ENCODE results near the gene DPP6. TPM values are rescaled to one million over a fixed set of nuclear protein-coding genes. Genes with fewer than 3 reads are reported as not detected.

DPP6 gene
- polyA plus RNA-seq, 1 donor (not counting 4 experiments of a cell fraction or from before 2014, with no cell fraction given), result not detected

DNA sequence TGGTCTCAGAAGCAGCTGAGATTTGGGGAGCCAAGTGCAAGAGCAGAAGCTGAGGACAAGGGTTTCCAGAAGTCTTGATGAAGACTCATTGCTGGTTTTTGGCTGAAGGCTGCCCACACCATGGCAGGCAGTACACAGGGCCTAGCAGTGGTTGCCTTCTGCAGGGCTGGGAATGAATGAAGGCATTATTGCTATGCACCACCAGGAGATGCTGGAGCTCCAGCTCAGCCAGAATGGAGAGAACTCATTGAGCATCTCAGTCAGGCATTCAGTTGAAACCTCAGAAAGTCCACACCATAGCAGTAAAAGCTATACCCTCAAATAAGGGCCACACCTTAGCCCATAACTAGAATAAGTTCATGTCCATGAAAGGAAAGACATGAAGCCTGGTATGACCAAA, 190.5 kb downstream of the DPP6 start:
- Histone ChIP-seq H3K4me2 (ENCODE audit: control insufficient read depth, extremely low read depth, insufficient read depth, low read depth, low read length) (no peak overlapping the region), H2AFZ (ENCODE audit: control insufficient read depth, low read length) (no peak overlapping the region), H3K9me3 (ENCODE audit: control insufficient read depth, low read depth, low read length) (peaks cover 6% of the 10 kb centered on the region), H3K79me2 (ENCODE audit: control insufficient read depth, insufficient read depth, low read length) (no peaks in the 10 kb centered on the region), H3K36me3 (ENCODE audit: control insufficient read depth in 2 of 2, extremely low read depth in 1 of 2, insufficient read depth in 2 of 2, low read length in 2 of 2) (no peaks in the 10 kb centered on the region), H4K20me1 (ENCODE audit: control insufficient read depth, extremely low read depth, insufficient read depth, low read length) (no peaks in the 10 kb centered on the region), H3K27ac (ENCODE audit: control insufficient read depth, insufficient read depth, low read length) (no peak overlapping the region), H3K27me3 (ENCODE audit: control insufficient read depth, extremely low read depth, insufficient read depth, low read length) (no peaks in the 10 kb centered on the region), H3K4me1 (ENCODE audit: control insufficient read depth, extremely low read depth, insufficient read depth, low read length) (no peaks in the 10 kb centered on the region), H3K9me1 (ENCODE audit: control insufficient read depth, extremely low read depth, insufficient read depth, low read length) (no peaks in the 10 kb centered on the region), H3K9ac (ENCODE audit: control insufficient read depth, extremely low read depth, insufficient read depth, low read length) (no peak overlapping the region), H3K4me3 (ENCODE audit: control insufficient read depth in 2 of 3, extremely low read depth in 1 of 3, insufficient read depth in 2 of 3, low read depth in 1 of 3, low read length in 3 of 3) (no peak overlapping the region)
- FAIRE-seq, result no peak
- dilution Hi-C loops (cut with MboI; ENCODE audit: extremely low pct_ligation_motif_present, low sequenced_read_pairs), result no loop called here
- TF ChIP-seq EZH2 (IDR thresholded peaks at IDR 0.05; ENCODE audit: low read length) (no peak), CTCF (optimal IDR thresholded peaks at IDR 0.05 in 1 of 3, IDR thresholded peaks at IDR 0.05 in 1 of 3, conservative IDR thresholded peaks at IDR 0.05 in 1 of 3; ENCODE audit: extremely low read depth in 1 of 3, insufficient read depth in 2 of 3, low read length in 3 of 3) (no peak)
- DNase-seq (ENCODE audit: low read depth, low spot score), result no peak

GRCh38 chr7:154252046-154252445, 199.8 kb downstream of the DPP6 start:
- H3K4me3 ChIP-seq (ENCODE audit: control insufficient read depth in 2 of 3, extremely low read depth in 1 of 3, insufficient read depth in 2 of 3, low read depth in 1 of 3, low read length in 3 of 3), result no peak overlapping the region
- dilution Hi-C loops (cut with MboI; ENCODE audit: extremely low pct_ligation_motif_present, low sequenced_read_pairs), result no loop called here
- no peaks in the 10 kb centered on the region for H3K79me2 ChIP-seq (ENCODE audit: control insufficient read depth, insufficient read depth, low read length)
- no peaks in the 10 kb centered on the region for H3K27me3 ChIP-seq (ENCODE audit: control insufficient read depth, extremely low read depth, insufficient read depth, low read length)
- no peak overlapping the region for H2AFZ ChIP-seq (ENCODE audit: control insufficient read depth, low read length)
- no peaks in the 10 kb centered on the region for H3K36me3 ChIP-seq (ENCODE audit: control insufficient read depth in 2 of 2, extremely low read depth in 1 of 2, insufficient read depth in 2 of 2, low read length in 2 of 2)
- no peak overlapping the region for H3K4me2 ChIP-seq (ENCODE audit: control insufficient read depth, extremely low read depth, insufficient read depth, low read depth, low read length)
- H3K9me3 ChIP-seq (ENCODE audit: control insufficient read depth, low read depth, low read length), result no peaks in the 10 kb centered on the region
- TF ChIP-seq CTCF (optimal IDR thresholded peaks at IDR 0.05 in 1 of 3, IDR thresholded peaks at IDR 0.05 in 1 of 3, conservative IDR thresholded peaks at IDR 0.05 in 1 of 3; ENCODE audit: extremely low read depth in 1 of 3, insufficient read depth in 2 of 3, low read length in 3 of 3) (no peak), EZH2 (IDR thresholded peaks at IDR 0.05; ENCODE audit: low read length) (no peak)
- no peaks in the 10 kb centered on the region for H3K4me1 ChIP-seq (ENCODE audit: control insufficient read depth, extremely low read depth, insufficient read depth, low read length)
- no peaks in the 10 kb centered on the region for H3K9me1 ChIP-seq (ENCODE audit: control insufficient read depth, extremely low read depth, insufficient read depth, low read length)
- no peak overlapping the region for H3K9ac ChIP-seq (ENCODE audit: control insufficient read depth, extremely low read depth, insufficient read depth, low read length)
- H4K20me1 ChIP-seq (ENCODE audit: control insufficient read depth, extremely low read depth, insufficient read depth, low read length), result no peaks in the 10 kb centered on the region
- H3K27ac ChIP-seq (ENCODE audit: control insufficient read depth, insufficient read depth, low read length), result no peak overlapping the region
- FAIRE-seq (no peak), DNase-seq (ENCODE audit: low read depth, low spot score) (no peak)

Measured in keratinocyte (primary cell).